MM.1S (cell line): ENCODE data around the gene RNF220.

Experiments used
- DNase-seq: peaks from one replicate; pipeline ENCODE4 v3.0.0-alpha.2; 2015
- H2AFZ ChIP-seq: fragments of 300-600 bp; sonication (generic); 2 replicates; pipeline ENCODE4 v1.6.0; 2016; ENCODE audit warnings: antibody characterized with exemption, low read length
- H3F3A ChIP-seq: fragments of 300-600 bp; sonication (generic); 2 replicates; pipeline ENCODE4 v1.6.1; 2016; ENCODE audit warnings: mild to moderate bottlenecking, antibody characterized with exemption, low read length, moderate library complexity, mixed read lengths; ENCODE audit not compliant: insufficient read depth
- H3K27ac ChIP-seq: fragments of 300-600 bp; sonication (generic); 2 replicates; pipeline ENCODE4 v1.5.1; 2016; ENCODE audit warnings: mild to moderate bottlenecking, low read length
- H3K27me3 ChIP-seq: fragments of 300-600 bp; sonication (generic); replicated peaks from 2 replicates; pipeline ENCODE4 v1.6.0; 2016; ENCODE audit warnings: low read length; ENCODE audit not compliant: insufficient read depth
- H3K36me3 ChIP-seq: fragments of 300-600 bp; sonication (generic); replicated peaks from 2 replicates; pipeline ENCODE4 v1.6.1; 2016; ENCODE audit warnings: mild to moderate bottlenecking, low read length, mixed read lengths; ENCODE audit not compliant: insufficient read depth
- H3K4me1 ChIP-seq: fragments of 300-600 bp; sonication (generic); 2 replicates; pipeline ENCODE4 v1.6.1; 2016; ENCODE audit warnings: low read length, mixed read lengths
- H3K4me2 ChIP-seq: fragments of 300-600 bp; sonication (generic); 2 replicates; pipeline ENCODE4 v1.6.0; 2016; ENCODE audit warnings: low read depth, low read length
- H3K4me3 ChIP-seq: fragments of 300-600 bp; sonication (generic); 2 replicates; pipeline ENCODE4 v1.5.1; 2016; ENCODE audit warnings: low read length, mixed read lengths
- H3K79me2 ChIP-seq: fragments of 300-600 bp; sonication (generic); 2 replicates; pipeline ENCODE4 v1.6.1; 2016; ENCODE audit warnings: mixed run types, low read length, mixed read lengths
- H3K9ac ChIP-seq: fragments of 300-600 bp; sonication (generic); 2 replicates; pipeline ENCODE4 v1.6.1; 2016; ENCODE audit warnings: low read length, mixed read lengths
- H3K9me2 ChIP-seq: fragments of 300-600 bp; sonication (generic); replicated peaks from 2 replicates; pipeline ENCODE4 v1.6.1; 2016; ENCODE audit warnings: mild to moderate bottlenecking, low read length, mixed read lengths; ENCODE audit not compliant: insufficient read depth
- H3K9me3 ChIP-seq: fragments of 300-600 bp; sonication (generic); replicated peaks from 2 replicates; pipeline ENCODE4 v1.6.1; 2016; ENCODE audit warnings: mild to moderate bottlenecking, low read length, mixed read lengths; ENCODE audit not compliant: insufficient read depth
- H4K20me1 ChIP-seq: fragments of 300-600 bp; sonication (generic); 2 replicates; pipeline ENCODE4 v1.6.1; 2016; ENCODE audit warnings: mild to moderate bottlenecking, low read length, moderate library complexity, mixed read lengths; ENCODE audit not compliant: insufficient read depth
- EZH2 ChIP-seq: fragments of 300-600 bp; sonication (generic); optimal IDR thresholded peaks from 2 replicates; pipeline ENCODE3; 2017; ENCODE audit warnings: low read depth, mild to moderate bottlenecking, antibody characterized with exemption, low read length, mixed read lengths
- EZH2phosphoT487 ChIP-seq: fragments of 300-600 bp; sonication (generic); IDR thresholded peaks from 2 replicates; pipeline ENCODE4 v1.6.1; 2018; ENCODE audit warnings: antibody characterized with exemption, low read length
- TF ChIP-seq, protein P1 (sequence below): fragments of 300-600 bp; sonication (generic); IDR thresholded peaks from 2 replicates; pipeline ENCODE4 v1.5.1; 2016; ENCODE audit warnings: antibody characterized with exemption, low read length, mixed read lengths

RNF220 gene

DNA sequence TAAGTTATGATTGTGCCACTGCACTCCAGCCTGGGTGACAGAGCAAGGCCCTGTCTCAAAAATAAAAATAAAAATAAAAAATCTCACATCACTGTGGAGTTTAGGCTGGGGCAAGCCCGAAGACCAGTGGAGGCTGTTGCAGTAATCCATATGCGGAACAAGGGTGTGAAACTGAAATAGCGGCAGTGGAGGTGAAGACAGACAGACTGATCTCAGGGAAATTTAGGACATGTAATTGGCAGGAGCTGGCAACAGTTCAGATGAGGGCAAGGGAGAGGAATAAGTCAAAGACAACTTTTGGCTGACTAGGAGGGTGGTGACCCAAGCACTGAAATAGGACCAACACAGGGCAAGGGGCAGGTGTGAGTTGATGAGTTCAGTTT lies 277.8 kb downstream of the RNF220 start:
- Histone ChIP-seq H3K79me2 (no peaks in the 10 kb centered on the region), H4K20me1 (no peaks in the 10 kb centered on the region)

GRCh38 chr1:44684525-44684924 lies 279.5 kb downstream of the RNF220 start:
- Histone ChIP-seq H3K4me2 (no peak overlapping the region), H3K79me2 (no peaks in the 10 kb centered on the region), H3K27me3 (no peaks in the 10 kb centered on the region), H3K4me1 (no peaks in the 10 kb centered on the region), H3K9me2 (no peaks in the 10 kb centered on the region), H3K27ac (no peak overlapping the region), H3F3A (no peaks in the 10 kb centered on the region), H3K9me3 (no peaks in the 10 kb centered on the region), H3K36me3 (no peaks in the 10 kb centered on the region), H2AFZ (no peak overlapping the region), H3K4me3 (no peak overlapping the region), H3K9ac (no peak overlapping the region), H4K20me1 (no peaks in the 10 kb centered on the region)
- no peak for DNase-seq
- TF ChIP-seq EZH2phosphoT487 (no peak), EZH2 (no peak)
- TF ChIP-seq, protein P1, sequence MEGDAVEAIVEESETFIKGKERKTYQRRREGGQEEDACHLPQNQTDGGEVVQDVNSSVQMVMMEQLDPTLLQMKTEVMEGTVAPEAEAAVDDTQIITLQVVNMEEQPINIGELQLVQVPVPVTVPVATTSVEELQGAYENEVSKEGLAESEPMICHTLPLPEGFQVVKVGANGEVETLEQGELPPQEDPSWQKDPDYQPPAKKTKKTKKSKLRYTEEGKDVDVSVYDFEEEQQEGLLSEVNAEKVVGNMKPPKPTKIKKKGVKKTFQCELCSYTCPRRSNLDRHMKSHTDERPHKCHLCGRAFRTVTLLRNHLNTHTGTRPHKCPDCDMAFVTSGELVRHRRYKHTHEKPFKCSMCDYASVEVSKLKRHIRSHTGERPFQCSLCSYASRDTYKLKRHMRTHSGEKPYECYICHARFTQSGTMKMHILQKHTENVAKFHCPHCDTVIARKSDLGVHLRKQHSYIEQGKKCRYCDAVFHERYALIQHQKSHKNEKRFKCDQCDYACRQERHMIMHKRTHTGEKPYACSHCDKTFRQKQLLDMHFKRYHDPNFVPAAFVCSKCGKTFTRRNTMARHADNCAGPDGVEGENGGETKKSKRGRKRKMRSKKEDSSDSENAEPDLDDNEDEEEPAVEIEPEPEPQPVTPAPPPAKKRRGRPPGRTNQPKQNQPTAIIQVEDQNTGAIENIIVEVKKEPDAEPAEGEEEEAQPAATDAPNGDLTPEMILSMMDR = no peak

More for the DNA sequence above, 277.8 kb downstream of the RNF220 start:
- Histone ChIP-seq H3K9me3 (no peaks in the 10 kb centered on the region), H3K4me2 (no peak overlapping the region), H3K27ac (no peak overlapping the region), H3K4me1 (no peaks in the 10 kb centered on the region), H3K9ac (no peak overlapping the region), H3K4me3 (no peak overlapping the region), H2AFZ (no peak overlapping the region), H3F3A (no peaks in the 10 kb centered on the region), H3K36me3 (no peaks in the 10 kb centered on the region), H3K27me3 (no peaks in the 10 kb centered on the region), H3K9me2 (no peaks in the 10 kb centered on the region)
- no peak for DNase-seq
- TF ChIP-seq EZH2 (no peak), EZH2phosphoT487 (no peak)
- TF ChIP-seq, protein P1 = no peak

- Histone ChIP-seq H3K4me2 (no peak overlapping the region), H3K27ac (no peak overlapping the region), H3K4me3 (no peak overlapping the region), H3K27me3 (no peaks in the 10 kb centered on the region), H3K9me2 (no peaks in the 10 kb centered on the region), H3K79me2 (no peaks in the 10 kb centered on the region), H3K9ac (no peak overlapping the region), H3K9me3 (no peaks in the 10 kb centered on the region), H3K36me3 (no peaks in the 10 kb centered on the region), H4K20me1 (no peaks in the 10 kb centered on the region), H3K4me1 (no peaks in the 10 kb centered on the region), H2AFZ (no peak overlapping the region), H3F3A (no peaks in the 10 kb centered on the region)
- TF ChIP-seq EZH2phosphoT487 (no peak), EZH2 (no peak)
- TF ChIP-seq, protein P1 = no peak
- no peak for DNase-seq
These were observed 280.2 kb downstream of the RNF220 start for GRCh38 chr1:44685218-44685617.
